HG03520 (cell line): ENCODE measurements around the gene EGR2.

Source experiments
- ATAC-seq: cut with Tn5 transposase; IDR thresholded peaks from one replicate; pipeline ENCODE4 v1.9.1; 2021; ENCODE audit warnings: mild to moderate bottlenecking, moderate library complexity; ENCODE audit not compliant: unreplicated experiment

The EGR2 gene

GRCh38 chr10:62816331-62817120 lies at the start of gene EGR2:
TSS of gene EGR2 (minus strand) at chr10:62816366. CDS start at chr10:62816029, 337 bp downstream.
- ATAC-seq = peak; percentile 67

- ATAC-seq = no peak
These were observed 46.3 kb upstream of the EGR2 start for GRCh38 chr10:62862447-62862846.

GRCh38 chr10:62861507-62861906 lies 45.3 kb upstream of the EGR2 start:
- no peak for ATAC-seq

GRCh38 chr10:62860946-62861345 lies 44.8 kb upstream of the EGR2 start:
- ATAC-seq = no peak

GRCh38 chr10:62858364-62858763 lies 42.2 kb upstream of the EGR2 start:
- no peak for ATAC-seq

- ATAC-seq = no peak
These were observed 39.9 kb upstream of the EGR2 start for GRCh38 chr10:62856021-62856420.

GRCh38 chr10:62853710-62854109 lies 37.5 kb upstream of the EGR2 start:
- no peak for ATAC-seq

- ATAC-seq = peak; percentile 41
These were observed 37.0 kb upstream of the EGR2 start for GRCh38 chr10:62852961-62853702.

- no peak for ATAC-seq
These were observed 35.3 kb upstream of the EGR2 start for GRCh38 chr10:62851442-62851841.

- no peak for ATAC-seq
These were observed 34.5 kb upstream of the EGR2 start for GRCh38 chr10:62850646-62851045.

- ATAC-seq = no peak
These were observed 31.3 kb upstream of the EGR2 start for GRCh38 chr10:62847433-62847832.

GRCh38 chr10:62844280-62845011 lies 28.3 kb upstream of the EGR2 start:
- ATAC-seq = no peak

- ATAC-seq = no peak
These were observed 27.4 kb upstream of the EGR2 start for GRCh38 chr10:62843600-62843999.

GRCh38 chr10:62842983-62843382 lies 26.8 kb upstream of the EGR2 start:
- ATAC-seq = peak; percentile 41

GRCh38 chr10:62839590-62839989 lies 23.4 kb upstream of the EGR2 start:
- no peak for ATAC-seq

GRCh38 chr10:62831346-62831745 lies 15.2 kb upstream of the EGR2 start:
- ATAC-seq = no peak

GRCh38 chr10:62830679-62831078 lies 14.5 kb upstream of the EGR2 start:
- no peak for ATAC-seq

- ATAC-seq = no peak
These were observed 13.5 kb upstream of the EGR2 start for GRCh38 chr10:62829622-62830021.

GRCh38 chr10:62826273-62826672 lies 10.1 kb upstream of the EGR2 start:
- no peak for ATAC-seq

- no peak for ATAC-seq
These were observed 4.4 kb upstream of the EGR2 start for GRCh38 chr10:62820586-62820985.

- no peak for ATAC-seq
These were observed 3.2 kb upstream of the EGR2 start for GRCh38 chr10:62819141-62819920.
